Right lobe of liver (tissue), 6 donors: ENCODE data around the gene ROCK2. TPM values are rescaled to one million over a fixed set of nuclear protein-coding genes. Genes with fewer than 3 reads are reported as not detected.
A peak's percentile ranks its signal among the peaks of the same experiment; 100 is the strongest.

Source experiments
- ATAC-seq, 4 donors: fragments of 200-7000 bp; cut with Tn5 transposase; one replicate each; pipeline ENCODE4 v1.9.1; 2020; ENCODE audit warnings: mild to moderate bottlenecking in 4 of 4, moderate library complexity in 4 of 4
- DNase-seq, 3 donors: peaks; one replicate each; pipeline ENCODE4 v3.0.0-alpha.2; 2020
- H3K27ac ChIP-seq, 3 donors: fragments of 200-600 bp; one replicate each; pipeline ENCODE4 v1.8.0; 2022
- H3K27me3 ChIP-seq, 2 donors: fragments of 200-600 bp; one replicate each; pipeline ENCODE4 v1.8.0; 2022
- H3K36me3 ChIP-seq, 4 donors: fragments of 200-600 bp; sonication (generic) in 1 of 4; one replicate each; pipeline versions ENCODE4 v1.5.1 to v1.8.0; 2017 to 2022; ENCODE audit warnings: control low read depth in 1 of 4
- H3K4me1 ChIP-seq, 4 donors: fragments of 200-600 bp; sonication (generic) in 1 of 4; one replicate each; pipeline versions ENCODE4 v1.5.1 to v1.8.0; 2017 to 2022; ENCODE audit warnings: control low read depth in 1 of 4
- H3K4me3 ChIP-seq, 3 donors: fragments of 200-600 bp; one replicate each; pipeline ENCODE4 v1.8.0; 2022
- H3K9me3 ChIP-seq, 4 donors: fragments of 200-600 bp; sonication (generic) in 1 of 4; one replicate each; pipeline versions ENCODE4 v1.5.1 to v1.8.0; 2017 to 2022; ENCODE audit warnings: control low read depth in 1 of 4
- POLR2A ChIP-seq: fragments of 450-650 bp; IDR thresholded peaks from one replicate; pipeline ENCODE4 v1.6.1; 2017; ENCODE audit warnings: antibody characterized with exemption, mild to moderate bottlenecking
- WGBS: methylation state at CpG from one replicate; pipeline ENCODE4 v1.1.6; 2018; ENCODE audit warnings: low coverage, low lambda C conversion rate; ENCODE audit not compliant: insufficient coverage; ENCODE audit errors: missing lambda C conversion rate; 5-methylcytosine and 5-hydroxymethylcytosine counted together
- intact Hi-C, 2 donors: fragments of 100-400 bp; cut with DNase I; formaldehyde crosslinking; loops; one replicate each; pipeline versions ENCODE4 v1.11.2 to v1.14.1; 2022
- total RNA-seq, 6 experiments: library from RNA; depleted of rRNA in 2 of 6; stranded (reverse); fragments of >200 nt in 2 of 6; fragmentation: NEBNext Ultra II Directional in 3 of 6; extraction: Animal tissue kit (Norgen Biotek cat#: 25700) in 3 of 6; gene quantifications; one replicate each; pipeline versions ENCODE4 v1.1.0 to v1.2.4, GENCODE V29; 2016 to 2023
- TF ChIP-seq, protein P1 (sequence below), 4 donors: fragments of 200-600 bp in 3 of 4; fragments of 450-650 bp in 1 of 4; IDR thresholded peaks; one replicate each; pipeline versions ENCODE4 v1.5.1 to v1.8.0; 2016 to 2022; ENCODE audit warnings: antibody characterized with exemption in 4 of 4, mild to moderate bottlenecking in 2 of 4
- donor health status: DM: no; HTN: yes; CAD: no.
- donor health status: DM: no; HTN: no; CAD: no.
- donor health status: DM: no; HTN: no; CAD: no.
- donor health status: DM: no; HTN: yes; CAD: no.
- donor health status: DM: no; HTN: yes; CAD: no.

Gene ROCK2
- total RNA-seq, 6 experiments from 2014 or later = 11.6 to 23.9 (median 19.8) TPM

DNA sequence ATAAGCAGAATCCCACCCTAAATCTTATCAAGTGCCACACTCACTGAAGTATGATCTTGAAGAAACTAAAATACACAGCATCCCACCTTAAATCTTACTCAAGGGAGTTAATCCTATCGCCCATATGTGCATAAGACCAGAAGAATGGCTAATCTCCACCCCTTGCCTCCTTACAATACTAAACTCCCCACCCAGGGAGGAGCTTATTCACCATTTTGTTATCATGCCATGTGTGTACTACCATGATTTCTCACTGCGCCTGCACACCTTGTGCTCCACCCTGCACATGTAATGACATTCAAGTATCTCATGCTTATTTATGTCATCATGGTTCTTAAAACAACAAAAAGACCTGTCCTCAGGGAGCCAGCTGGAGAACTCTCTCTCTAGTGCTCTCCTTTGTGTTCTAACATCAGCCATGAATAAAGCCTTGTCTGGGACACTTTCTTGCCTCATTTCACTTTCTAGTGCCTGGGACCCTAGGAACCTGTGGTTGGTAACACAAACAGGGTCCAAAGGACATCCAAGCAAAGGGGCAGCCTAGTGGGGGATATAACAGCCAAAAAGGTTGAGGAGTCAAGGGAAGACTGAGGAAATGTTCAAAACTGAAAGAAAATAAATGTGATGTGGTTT lies 101.8 kb downstream of the ROCK2 start:
- Histone ChIP-seq H3K36me3 (no peaks in the 10 kb centered on the region), H3K9me3 (no peaks in the 10 kb centered on the region), H3K27me3 (no peaks in the 10 kb centered on the region), H3K4me1 (peaks cover 0 to 10% (median 4%) of the 10 kb centered on the region in 4 donors), H3K27ac (no peak overlapping the region), H3K4me3 (no peak overlapping the region)
- no peak for ATAC-seq
- no peak for TF ChIP-seq POLR2A
- TF ChIP-seq, protein P1, sequence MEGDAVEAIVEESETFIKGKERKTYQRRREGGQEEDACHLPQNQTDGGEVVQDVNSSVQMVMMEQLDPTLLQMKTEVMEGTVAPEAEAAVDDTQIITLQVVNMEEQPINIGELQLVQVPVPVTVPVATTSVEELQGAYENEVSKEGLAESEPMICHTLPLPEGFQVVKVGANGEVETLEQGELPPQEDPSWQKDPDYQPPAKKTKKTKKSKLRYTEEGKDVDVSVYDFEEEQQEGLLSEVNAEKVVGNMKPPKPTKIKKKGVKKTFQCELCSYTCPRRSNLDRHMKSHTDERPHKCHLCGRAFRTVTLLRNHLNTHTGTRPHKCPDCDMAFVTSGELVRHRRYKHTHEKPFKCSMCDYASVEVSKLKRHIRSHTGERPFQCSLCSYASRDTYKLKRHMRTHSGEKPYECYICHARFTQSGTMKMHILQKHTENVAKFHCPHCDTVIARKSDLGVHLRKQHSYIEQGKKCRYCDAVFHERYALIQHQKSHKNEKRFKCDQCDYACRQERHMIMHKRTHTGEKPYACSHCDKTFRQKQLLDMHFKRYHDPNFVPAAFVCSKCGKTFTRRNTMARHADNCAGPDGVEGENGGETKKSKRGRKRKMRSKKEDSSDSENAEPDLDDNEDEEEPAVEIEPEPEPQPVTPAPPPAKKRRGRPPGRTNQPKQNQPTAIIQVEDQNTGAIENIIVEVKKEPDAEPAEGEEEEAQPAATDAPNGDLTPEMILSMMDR (IDR thresholded peaks at IDR 0.05) = no peak
- intact Hi-C loops = no loop called here
- WGBS = 100% methylated on average over 2 of the region's 2 CpGs
- no peak for DNase-seq

DNA sequence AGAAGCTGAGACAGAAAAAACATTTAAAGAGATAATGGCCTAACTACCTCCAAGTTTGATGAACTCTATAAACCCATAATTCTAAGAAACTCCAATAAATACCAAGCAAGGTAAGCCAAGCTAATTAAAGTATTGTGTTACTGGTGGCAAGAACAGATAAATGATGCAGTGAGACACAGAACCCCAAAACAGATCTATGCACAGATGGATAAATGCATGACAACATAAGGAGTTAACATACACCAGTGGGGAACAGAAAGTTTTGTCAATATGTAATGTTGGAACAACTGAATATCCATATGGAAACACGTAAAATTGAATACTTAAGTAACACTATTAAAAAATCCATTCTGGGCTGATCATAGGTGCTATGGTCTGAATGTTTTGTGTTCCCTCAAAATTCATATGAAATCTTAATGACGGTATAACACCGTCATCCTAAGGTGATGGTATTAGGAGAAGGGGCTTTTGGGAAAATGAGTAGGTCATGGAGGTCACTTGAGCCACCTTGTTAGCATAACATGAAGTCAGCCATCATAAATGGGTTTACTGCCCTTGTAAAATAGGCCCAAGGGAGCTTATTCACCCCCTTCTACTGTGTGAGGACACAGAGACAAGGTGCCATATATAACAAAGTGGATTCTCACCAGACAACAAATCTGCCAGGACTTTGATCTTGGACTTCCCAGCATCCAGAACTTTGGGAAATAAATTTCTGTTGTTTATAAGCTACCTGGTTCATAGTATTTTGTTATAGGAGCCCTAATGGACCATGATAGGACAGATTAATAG lies 102.8 kb downstream of the ROCK2 start:
- WGBS = 84% methylated on average over 3 of the region's 3 CpGs
- no peaks in the 10 kb centered on the region for H3K36me3 ChIP-seq
- DNase-seq (no peak), ATAC-seq (no peak)
- intact Hi-C loops = no loop called here
- H3K4me3 ChIP-seq = no peak overlapping the region
- H3K9me3 ChIP-seq = no peaks in the 10 kb centered on the region
- TF ChIP-seq, protein P1 (IDR thresholded peaks at IDR 0.05) = no peak
- TF ChIP-seq POLR2A = no peak
- H3K4me1 ChIP-seq = peaks cover 0 to 10% (median 4%) of the 10 kb centered on the region in 4 donors
- H3K27ac ChIP-seq = no peak overlapping the region
- no peaks in the 10 kb centered on the region for H3K27me3 ChIP-seq

DNA sequence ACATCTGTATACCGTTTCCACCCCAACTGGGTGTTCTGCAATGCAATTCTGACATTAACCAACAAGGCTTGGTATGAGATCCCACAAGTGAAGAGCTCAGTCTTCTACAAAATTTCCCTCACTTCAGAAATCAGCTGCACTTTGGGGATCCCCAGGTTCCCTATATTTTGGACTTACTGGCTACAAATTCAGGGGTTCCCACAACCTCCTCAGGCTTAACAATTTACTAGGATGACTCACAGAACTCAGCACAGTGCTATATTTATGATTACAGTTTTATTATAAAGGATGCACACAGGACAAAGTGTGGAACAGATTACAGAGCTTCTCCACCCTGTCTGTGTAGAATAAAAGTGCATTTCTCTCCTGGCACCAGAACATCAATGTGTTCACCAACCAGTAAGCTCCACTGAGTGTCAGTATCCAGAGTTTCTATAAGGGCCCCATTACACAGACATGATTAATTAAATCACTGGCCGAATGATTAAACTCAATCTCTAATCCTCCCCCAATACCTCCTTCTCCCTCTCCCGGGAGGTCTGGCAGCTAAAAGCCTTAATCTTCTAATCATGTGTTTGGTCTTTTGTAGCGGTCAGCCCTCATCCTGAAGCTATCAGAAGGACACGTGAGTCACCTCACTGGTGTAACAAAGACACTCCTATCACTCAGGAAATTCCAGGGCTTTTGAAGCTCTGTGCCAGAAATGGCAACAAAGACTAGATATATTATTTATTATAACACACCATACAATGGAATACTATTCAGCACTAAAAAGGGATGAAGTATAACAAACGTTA lies 104.6 kb downstream of the ROCK2 start:
- 72% methylated on average over 6 of the region's 6 CpGs for WGBS
- H3K4me1 ChIP-seq = peaks cover 0 to 14% (median 4%) of the 10 kb centered on the region in 4 donors
- no peaks in the 10 kb centered on the region for H3K36me3 ChIP-seq
- TF ChIP-seq, protein P1 (IDR thresholded peaks at IDR 0.05) = no peak
- TF ChIP-seq POLR2A = no peak
- H3K27me3 ChIP-seq = no peaks in the 10 kb centered on the region
- H3K27ac ChIP-seq = no peak overlapping the region
- DNase-seq (no peak), ATAC-seq (peak in 2 of 4 donors; percentile 33 to 40)
- H3K9me3 ChIP-seq = no peaks in the 10 kb centered on the region
- intact Hi-C loops = loop anchor here in 1 of 2 donors (10.0 kb wide), 1 partner anchor 165 kb away; no protein-coding TSS in a partner anchor
- no peak overlapping the region for H3K4me3 ChIP-seq

DNA sequence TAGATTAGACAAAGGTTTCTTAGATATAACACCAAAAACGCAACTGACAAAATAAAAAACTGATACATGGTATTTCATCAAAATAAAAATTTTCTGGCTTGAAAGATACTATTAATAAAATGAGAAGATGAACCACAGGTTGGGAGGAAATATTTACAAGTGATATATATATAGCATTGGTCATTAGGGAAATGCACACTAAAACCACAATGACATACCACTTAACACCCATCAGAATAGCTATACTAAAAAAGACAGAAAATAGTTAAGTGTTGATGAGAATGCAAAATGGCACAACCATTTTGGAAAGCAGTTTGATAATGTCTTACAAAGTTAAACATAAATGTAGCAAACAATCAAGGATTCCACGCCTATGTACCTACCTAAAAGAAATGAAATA lies 105.3 kb downstream of the ROCK2 start:
- Histone ChIP-seq H3K4me1 (peaks cover 0 to 8% (median under 1%) of the 10 kb centered on the region in 4 donors), H3K27me3 (no peaks in the 10 kb centered on the region), H3K36me3 (no peaks in the 10 kb centered on the region), H3K27ac (no peak overlapping the region), H3K4me3 (no peak overlapping the region), H3K9me3 (no peaks in the 10 kb centered on the region)
- intact Hi-C loops = loop anchor here in 1 of 2 donors (10.0 kb wide), 1 partner anchor 166 kb away; no protein-coding TSS in a partner anchor
- TF ChIP-seq POLR2A = no peak
- TF ChIP-seq, protein P1 (IDR thresholded peaks at IDR 0.05) = no peak
- ATAC-seq = no peak
- 89% methylated on average over 2 of the region's 2 CpGs for WGBS
- DNase-seq = no peak
